GM23338 (cell line): ENCODE data around the gene KCNAB2. TPM values are rescaled to one million over a fixed set of nuclear protein-coding genes. Genes with fewer than 3 reads are reported as not detected.

ENCODE experiments used
- ATAC-seq: fragments of 200-7000 bp; cut with Tn5 transposase; 3 replicates; pipeline ENCODE4 v1.9.1; 2020
- DNase-seq: peaks from one replicate; pipeline ENCODE4 v3.0.0-alpha.2; 2015; ENCODE audit warnings: low spot score
- H2AFZ ChIP-seq: fragments of 200-600 bp; sonication (generic); 2 replicates; pipeline ENCODE4 v1.8.0; 2016; ENCODE audit warnings: antibody characterized with exemption, mild to moderate bottlenecking, moderate library complexity
- H3F3A ChIP-seq: fragments of 200-600 bp; sonication (generic); replicated peaks from 2 replicates; pipeline ENCODE4 v1.8.0; 2017; ENCODE audit warnings: antibody characterized with exemption, mixed run types, low read depth
- H3K27ac ChIP-seq: fragments of 200-600 bp; sonication (generic); 2 replicates; pipeline ENCODE4 v1.6.1; 2016; ENCODE audit warnings: low read depth
- H3K27me3 ChIP-seq: fragments of 200-600 bp; sonication (generic); 2 replicates; pipeline ENCODE4 v1.8.0; 2016; ENCODE audit warnings: mild to moderate bottlenecking, mixed run types, moderate library complexity; ENCODE audit not compliant: insufficient read depth
- H3K36me3 ChIP-seq: fragments of 200-600 bp; sonication (generic); 2 replicates; pipeline ENCODE4 v1.8.0; 2016; ENCODE audit warnings: mild to moderate bottlenecking; ENCODE audit not compliant: insufficient read depth
- H3K4me1 ChIP-seq: fragments of 200-600 bp; sonication (generic); 2 replicates; pipeline ENCODE4 v1.8.0; 2016; ENCODE audit warnings: mild to moderate bottlenecking, moderate library complexity; ENCODE audit not compliant: insufficient read depth
- H3K4me2 ChIP-seq: fragments of 200-600 bp; sonication (generic); 2 replicates; pipeline ENCODE4 v1.7.1; 2017; ENCODE audit warnings: mixed run types
- H3K4me3 ChIP-seq: fragments of 200-600 bp; sonication (generic); 2 replicates; pipeline ENCODE4 v1.6.1; 2016; ENCODE audit warnings: mixed run types
- H3K79me2 ChIP-seq: fragments of 200-600 bp; sonication (generic); replicated peaks from 2 replicates; pipeline ENCODE4 v1.8.0; 2017; ENCODE audit warnings: mild to moderate bottlenecking; ENCODE audit not compliant: insufficient read depth
- H3K9me2 ChIP-seq: fragments of 200-600 bp; sonication (generic); 2 replicates; pipeline ENCODE4 v1.8.0; 2017; ENCODE audit not compliant: insufficient read depth
- H4K20me1 ChIP-seq: fragments of 200-600 bp; sonication (generic); replicated peaks from 2 replicates; pipeline ENCODE4 v1.8.0; 2017; ENCODE audit warnings: mild to moderate bottlenecking; ENCODE audit not compliant: insufficient read depth
- H3K27ac Mint-ChIP-seq: 2 replicates; pipeline ENCODE4 v1.8.0; 2020; ENCODE audit warnings: inconsistent platforms, mild to moderate bottlenecking, moderate library complexity, mixed read lengths
- H3K27me3 Mint-ChIP-seq: 3 replicates; pipeline ENCODE4 v1.8.0; 2022; ENCODE audit warnings: low read depth, mild to moderate bottlenecking, moderate library complexity, mixed read lengths, inconsistent platforms; ENCODE audit not compliant: insufficient read depth, poor library complexity
- H3K36me3 Mint-ChIP-seq: 3 replicates; pipeline ENCODE4 v1.8.0; 2021; ENCODE audit warnings: low read depth, mild to moderate bottlenecking, inconsistent platforms, moderate library complexity, mixed read lengths
- H3K4me1 Mint-ChIP-seq: 3 replicates; pipeline ENCODE4 v1.8.0; 2020; ENCODE audit warnings: mild to moderate bottlenecking, inconsistent platforms, mixed read lengths
- H3K4me3 Mint-ChIP-seq: 3 replicates; pipeline ENCODE4 v1.8.0; 2021; ENCODE audit warnings: moderate library complexity, mild to moderate bottlenecking, inconsistent platforms, mixed read lengths
- H3K9me3 Mint-ChIP-seq: 3 replicates; pipeline ENCODE4 v1.8.0; 2020; ENCODE audit warnings: moderate library complexity, mild to moderate bottlenecking, inconsistent platforms, mixed read lengths
- CREB1 ChIP-seq: fragments of 250-450 bp; sonication (Bioruptor Pico); IDR thresholded peaks from 2 replicates; pipeline ENCODE4 v1.5.0; 2020; ENCODE audit warnings: low read depth, mild to moderate bottlenecking, moderate library complexity
- EZH2 ChIP-seq: fragments of 200-600 bp; sonication (generic); IDR thresholded peaks from one replicate; pipeline ENCODE4 v1.8.0; 2017; ENCODE audit warnings: antibody characterized with exemption, mild to moderate bottlenecking, low read depth; ENCODE audit not compliant: unreplicated experiment
- EZH2phosphoT487 ChIP-seq: fragments of 200-600 bp; sonication (generic); IDR thresholded peaks from one replicate; pipeline ENCODE4 v1.8.1; 2018; ENCODE audit warnings: antibody characterized with exemption; ENCODE audit not compliant: unreplicated experiment
- NANOG ChIP-seq: IDR thresholded peaks from 2 replicates; pipeline ENCODE4 v1.6.1; 2016; ENCODE audit warnings: antibody characterized with exemption, borderline replicate concordance
- POLR2AphosphoS5 ChIP-seq: IDR thresholded peaks from 2 replicates; pipeline ENCODE4 v1.6.1; 2016; ENCODE audit warnings: antibody characterized with exemption, low read depth
- ZNF114 ChIP-seq: fragments of 250-450 bp; sonication (Bioruptor Pico); IDR thresholded peaks from 2 replicates; pipeline ENCODE4 v1.5.0; 2020; ENCODE audit warnings: mild to moderate bottlenecking, moderate library complexity
- ZNF331 ChIP-seq: fragments of 250-450 bp; sonication (Bioruptor Pico); IDR thresholded peaks from 2 replicates; pipeline ENCODE4 v1.5.0; 2020; ENCODE audit warnings: low read depth, mild to moderate bottlenecking, moderate library complexity
- polyA plus RNA-seq: library from polyadenylated mRNA; unstranded; fragments of >200 nt; fragmentation: Nextera tagmentation; extraction: Ambion mirVana; gene quantifications from 2 replicates; pipeline ENCODE4 v1.2.1, GENCODE V29; 2016
- total RNA-seq: library from RNA; depleted of rRNA; stranded (reverse); fragments of >200 nt; shearing (Covaris generic); gene quantifications from 2 replicates; pipeline ENCODE4 v1.2.3, GENCODE V29; 2014
- TF ChIP-seq, protein P1 (sequence below): fragments of 250-450 bp; sonication (Bioruptor Pico); IDR thresholded peaks from 2 replicates; pipeline ENCODE4 v1.5.0; 2020; ENCODE audit warnings: mild to moderate bottlenecking, moderate library complexity

KCNAB2 gene
- total and polyA plus RNA-seq, 2 experiments from 2014 or later: 3.0 to 3.7 TPM

DNA sequence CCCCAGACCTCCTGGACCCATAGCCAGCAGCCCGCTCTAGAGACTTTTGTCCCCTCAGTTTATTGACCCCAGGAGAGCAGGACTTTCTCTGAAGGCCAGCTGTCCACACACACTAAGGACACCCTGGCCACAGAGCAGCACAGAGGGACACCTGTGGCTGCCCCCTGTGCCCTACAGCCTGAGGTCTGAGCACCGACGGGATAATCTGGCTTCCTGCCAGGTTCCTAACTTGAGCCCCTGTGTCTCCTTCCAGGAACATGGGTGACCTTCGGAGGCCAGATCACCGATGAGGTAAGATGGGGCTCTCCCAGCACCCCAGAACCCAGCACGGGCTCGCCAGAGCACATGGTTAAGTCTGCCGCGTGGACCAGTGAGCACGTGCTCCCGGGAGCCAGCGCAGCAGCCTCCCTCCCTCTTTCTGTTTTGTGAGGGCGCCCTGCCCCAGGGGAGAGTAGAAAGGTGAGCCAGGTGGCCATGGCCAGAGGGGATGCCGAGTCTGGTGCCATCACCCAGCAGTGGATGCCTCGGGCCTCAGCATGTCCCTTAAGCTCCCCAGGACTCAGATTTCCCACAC is 27.9 kb downstream of the KCNAB2 start:
- H2AFZ ChIP-seq: no peak overlapping the region
- H3F3A ChIP-seq: no peaks in the 10 kb centered on the region
- no peak overlapping the region for H3K27ac Mint-ChIP-seq
- no peak overlapping the region for H3K27ac ChIP-seq
- peaks cover 6% of the 10 kb centered on the region for H3K4me1 Mint-ChIP-seq
- no peaks in the 10 kb centered on the region for H3K36me3 Mint-ChIP-seq
- H3K4me2 ChIP-seq: no peak overlapping the region
- H3K79me2 ChIP-seq: no peaks in the 10 kb centered on the region
- TF ChIP-seq POLR2AphosphoS5 (no peak), EZH2phosphoT487 (no peak)
- no peaks in the 10 kb centered on the region for H3K4me1 ChIP-seq
- peaks cover 7% of the 10 kb centered on the region for H3K27me3 Mint-ChIP-seq
- no peaks in the 10 kb centered on the region for H3K9me3 Mint-ChIP-seq
- DNase-seq (no peak), ATAC-seq (no peak)
- H3K36me3 ChIP-seq: no peaks in the 10 kb centered on the region
- no peaks in the 10 kb centered on the region for H3K27me3 ChIP-seq
- H3K9me2 ChIP-seq: no peaks in the 10 kb centered on the region
- H3K4me3 Mint-ChIP-seq: no peak overlapping the region
- no peak overlapping the region for H3K4me3 ChIP-seq
- no peaks in the 10 kb centered on the region for H4K20me1 ChIP-seq

DNA sequence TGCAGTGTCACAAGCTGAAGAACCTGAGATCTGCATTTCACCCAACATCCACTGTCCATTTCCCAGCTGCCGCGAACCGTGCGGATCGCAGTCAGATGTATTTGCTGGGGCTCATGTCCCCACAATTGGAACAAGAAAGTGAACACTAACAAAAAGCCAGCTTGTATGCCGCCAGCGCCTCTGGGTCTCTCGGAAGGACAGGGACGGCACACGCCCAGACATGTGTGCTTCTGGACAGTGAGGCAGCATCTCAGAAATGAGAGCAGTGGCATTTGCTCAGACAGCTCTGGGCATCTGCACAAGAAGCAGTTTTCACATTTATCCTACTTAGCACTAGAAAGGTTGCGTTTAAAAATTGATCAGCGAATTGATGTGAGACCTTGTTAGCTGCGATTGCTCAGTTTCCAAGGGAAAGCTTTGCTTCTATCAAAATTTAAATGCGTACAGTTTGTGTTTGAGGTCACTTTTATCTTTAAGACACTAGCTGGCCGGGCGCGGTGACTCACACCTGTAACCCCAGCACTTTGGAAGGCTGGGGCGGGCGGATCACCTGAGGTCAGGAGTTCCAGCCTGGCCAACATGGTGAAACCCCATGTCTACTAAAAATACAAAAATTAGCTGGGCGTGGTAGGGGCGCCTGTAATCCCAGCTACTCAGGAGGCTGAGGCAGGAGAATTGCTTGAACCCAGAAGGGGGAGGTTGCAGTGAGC is 28.7 kb downstream of the KCNAB2 start:
- H4K20me1 ChIP-seq: no peaks in the 10 kb centered on the region
- H3K4me2 ChIP-seq: no peak overlapping the region
- H3K4me1 Mint-ChIP-seq: peaks cover 9% of the 10 kb centered on the region
- no peak for ATAC-seq
- H3K27me3 Mint-ChIP-seq: peaks cover 7% of the 10 kb centered on the region
- H3K36me3 Mint-ChIP-seq: no peaks in the 10 kb centered on the region
- no peaks in the 10 kb centered on the region for H3K9me3 Mint-ChIP-seq
- no peaks in the 10 kb centered on the region for H3K36me3 ChIP-seq
- no peaks in the 10 kb centered on the region for H3K9me2 ChIP-seq
- H3K79me2 ChIP-seq: no peaks in the 10 kb centered on the region
- no peak overlapping the region for H2AFZ ChIP-seq
- H3F3A ChIP-seq: no peaks in the 10 kb centered on the region
- no peak overlapping the region for H3K27ac ChIP-seq
- no peaks in the 10 kb centered on the region for H3K4me1 ChIP-seq
- H3K27ac Mint-ChIP-seq: no peak overlapping the region
- no peak for DNase-seq
- TF ChIP-seq ZNF331 (no peak), ZNF114 (CRISPR knock-in tag) (no peak), EZH2 (no peak), NANOG (no peak), CREB1 (CRISPR knock-in tag) (no peak)
- TF ChIP-seq, protein P1, sequence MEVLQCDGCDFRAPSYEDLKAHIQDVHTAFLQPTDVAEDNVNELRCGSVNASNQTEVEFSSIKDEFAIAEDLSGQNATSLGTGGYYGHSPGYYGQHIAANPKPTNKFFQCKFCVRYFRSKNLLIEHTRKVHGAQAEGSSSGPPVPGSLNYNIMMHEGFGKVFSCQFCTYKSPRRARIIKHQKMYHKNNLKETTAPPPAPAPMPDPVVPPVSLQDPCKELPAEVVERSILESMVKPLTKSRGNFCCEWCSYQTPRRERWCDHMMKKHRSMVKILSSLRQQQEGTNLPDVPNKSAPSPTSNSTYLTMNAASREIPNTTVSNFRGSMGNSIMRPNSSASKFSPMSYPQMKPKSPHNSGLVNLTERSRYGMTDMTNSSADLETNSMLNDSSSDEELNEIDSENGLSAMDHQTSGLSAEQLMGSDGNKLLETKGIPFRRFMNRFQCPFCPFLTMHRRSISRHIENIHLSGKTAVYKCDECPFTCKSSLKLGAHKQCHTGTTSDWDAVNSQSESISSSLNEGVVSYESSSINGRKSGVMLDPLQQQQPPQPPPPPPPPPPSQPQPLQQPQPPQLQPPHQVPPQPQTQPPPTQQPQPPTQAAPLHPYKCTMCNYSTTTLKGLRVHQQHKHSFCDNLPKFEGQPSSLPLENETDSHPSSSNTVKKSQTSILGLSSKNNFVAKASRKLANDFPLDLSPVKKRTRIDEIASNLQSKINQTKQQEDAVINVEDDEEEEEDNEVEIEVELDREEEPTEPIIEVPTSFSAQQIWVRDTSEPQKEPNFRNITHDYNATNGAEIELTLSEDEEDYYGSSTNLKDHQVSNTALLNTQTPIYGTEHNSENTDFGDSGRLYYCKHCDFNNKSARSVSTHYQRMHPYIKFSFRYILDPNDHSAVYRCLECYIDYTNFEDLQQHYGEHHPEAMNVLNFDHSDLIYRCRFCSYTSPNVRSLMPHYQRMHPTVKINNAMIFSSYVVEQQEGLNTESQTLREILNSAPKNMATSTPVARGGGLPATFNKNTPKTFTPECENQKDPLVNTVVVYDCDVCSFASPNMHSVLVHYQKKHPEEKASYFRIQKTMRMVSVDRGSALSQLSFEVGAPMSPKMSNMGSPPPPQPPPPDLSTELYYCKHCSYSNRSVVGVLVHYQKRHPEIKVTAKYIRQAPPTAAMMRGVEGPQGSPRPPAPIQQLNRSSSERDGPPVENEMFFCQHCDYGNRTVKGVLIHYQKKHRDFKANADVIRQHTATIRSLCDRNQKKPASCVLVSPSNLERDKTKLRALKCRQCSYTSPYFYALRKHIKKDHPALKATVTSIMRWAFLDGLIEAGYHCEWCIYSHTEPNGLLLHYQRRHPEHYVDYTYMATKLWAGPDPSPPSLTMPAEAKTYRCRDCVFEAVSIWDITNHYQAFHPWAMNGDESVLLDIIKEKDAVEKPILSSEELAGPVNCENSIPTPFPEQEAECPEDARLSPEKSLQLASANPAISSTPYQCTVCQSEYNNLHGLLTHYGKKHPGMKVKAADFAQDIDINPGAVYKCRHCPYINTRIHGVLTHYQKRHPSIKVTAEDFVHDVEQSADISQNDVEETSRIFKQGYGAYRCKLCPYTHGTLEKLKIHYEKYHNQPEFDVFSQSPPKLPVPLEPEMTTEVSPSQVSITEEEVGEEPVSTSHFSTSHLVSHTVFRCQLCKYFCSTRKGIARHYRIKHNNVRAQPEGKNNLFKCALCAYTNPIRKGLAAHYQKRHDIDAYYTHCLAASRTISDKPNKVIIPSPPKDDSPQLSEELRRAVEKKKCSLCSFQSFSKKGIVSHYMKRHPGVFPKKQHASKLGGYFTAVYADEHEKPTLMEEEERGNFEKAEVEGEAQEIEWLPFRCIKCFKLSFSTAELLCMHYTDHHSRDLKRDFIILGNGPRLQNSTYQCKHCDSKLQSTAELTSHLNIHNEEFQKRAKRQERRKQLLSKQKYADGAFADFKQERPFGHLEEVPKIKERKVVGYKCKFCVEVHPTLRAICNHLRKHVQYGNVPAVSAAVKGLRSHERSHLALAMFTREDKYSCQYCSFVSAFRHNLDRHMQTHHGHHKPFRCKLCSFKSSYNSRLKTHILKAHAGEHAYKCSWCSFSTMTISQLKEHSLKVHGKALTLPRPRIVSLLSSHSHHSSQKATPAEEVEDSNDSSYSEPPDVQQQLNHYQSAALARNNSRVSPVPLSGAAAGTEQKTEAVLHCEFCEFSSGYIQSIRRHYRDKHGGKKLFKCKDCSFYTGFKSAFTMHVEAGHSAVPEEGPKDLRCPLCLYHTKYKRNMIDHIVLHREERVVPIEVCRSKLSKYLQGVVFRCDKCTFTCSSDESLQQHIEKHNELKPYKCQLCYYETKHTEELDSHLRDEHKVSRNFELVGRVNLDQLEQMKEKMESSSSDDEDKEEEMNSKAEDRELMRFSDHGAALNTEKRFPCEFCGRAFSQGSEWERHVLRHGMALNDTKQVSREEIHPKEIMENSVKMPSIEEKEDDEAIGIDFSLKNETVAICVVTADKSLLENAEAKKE (CRISPR knock-in tag): no peak
- no peaks in the 10 kb centered on the region for H3K27me3 ChIP-seq
- H3K4me3 ChIP-seq: no peak overlapping the region
- no peak overlapping the region for H3K4me3 Mint-ChIP-seq
